HL-60 (cell line): ENCODE results near the gene ATP10A.

ENCODE experiments used
- CTCF ChIP-seq: IDR thresholded peaks from one replicate; pipeline ENCODE4 v1.5.1; 2011; ENCODE audit warnings: low read length, control low read depth, inconsistent platforms; ENCODE audit not compliant: insufficient read depth
- GABPA ChIP-seq: IDR thresholded peaks from 2 replicates; pipeline ENCODE4 v1.6.1; 2012; ENCODE audit warnings: low read depth
- SPI1 ChIP-seq: IDR thresholded peaks from 2 replicates; pipeline ENCODE4 v1.6.1; 2012; ENCODE audit warnings: low read depth, mild to moderate bottlenecking, borderline replicate concordance

DNA sequence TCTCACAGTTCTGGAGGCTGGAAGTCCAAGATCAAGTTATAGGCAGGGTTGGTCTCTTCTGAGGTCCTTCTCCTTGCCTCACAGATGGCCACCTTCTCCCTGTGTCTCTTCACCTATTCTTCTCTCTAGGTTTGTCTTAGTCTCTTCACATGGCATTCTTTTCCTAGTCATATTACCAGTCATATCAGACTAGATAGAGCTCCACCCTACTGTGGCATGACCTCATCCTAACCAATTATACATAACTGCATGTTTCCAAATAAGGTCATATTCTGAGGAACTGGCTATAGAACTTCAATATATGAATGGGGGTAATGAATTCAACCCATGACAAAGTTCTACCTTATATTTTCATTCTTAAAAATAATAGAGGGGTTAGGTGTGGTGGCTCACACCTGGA, 227.9 kb downstream of the ATP10A start:
- TF ChIP-seq CTCF, result no peak
- no peak for TF ChIP-seq GABPA
- no peak for TF ChIP-seq SPI1
